SJSA1 (cell line): ENCODE results near the gene CFAP251. TPM values are rescaled to one million over a fixed set of nuclear protein-coding genes. Genes with fewer than 3 reads are reported as not detected.
"Not testable (repeated sequence)": the region's sequence is repeated elsewhere in the genome, so short reads cannot be mapped to it uniquely, and the experiment has no call there.

Experiments
- DNase-seq, 2 experiments: peaks; one replicate each; pipeline ENCODE4 v3.0.0-alpha.2; 2015 to 2020; ENCODE audit warnings: low spot score in 2 of 2, low read depth in 1 of 2
- H3K27ac ChIP-seq: fragments of 250-450 bp; sonication (Bioruptor Pico); 2 replicates; pipeline ENCODE4 v1.5.1; 2020; ENCODE audit warnings: mild to moderate bottlenecking, moderate library complexity
- H3K27me3 ChIP-seq: fragments of 250-450 bp; sonication (Bioruptor Pico); replicated peaks from 2 replicates; pipeline ENCODE4 v1.5.1; 2020; ENCODE audit warnings: mild to moderate bottlenecking, moderate library complexity
- H3K36me3 ChIP-seq: fragments of 250-450 bp; sonication (Bioruptor Pico); 2 replicates; pipeline ENCODE4 v1.5.1; 2020; ENCODE audit warnings: mild to moderate bottlenecking
- H3K4me1 ChIP-seq: fragments of 250-450 bp; sonication (Bioruptor Pico); replicated peaks from 2 replicates; pipeline ENCODE4 v1.6.1; 2021; ENCODE audit warnings: mild to moderate bottlenecking
- H3K4me3 ChIP-seq: fragments of 250-450 bp; sonication (Bioruptor Pico); 2 replicates; pipeline ENCODE4 v1.5.1; 2020; ENCODE audit warnings: mild to moderate bottlenecking
- H3K9me3 ChIP-seq: fragments of 250-450 bp; sonication (Bioruptor Pico); replicated peaks from 2 replicates; pipeline ENCODE4 v1.5.1; 2020; ENCODE audit warnings: mild to moderate bottlenecking
- total RNA-seq: library from RNA; depleted of rRNA; stranded (reverse); fragments of >200 nt; shearing (Covaris generic); gene quantifications from 2 replicates; pipeline ENCODE4 v1.2.3, GENCODE V29; 2014

CFAP251 gene
- total RNA-seq, 1 experiment from 2014 or later = 10.2 TPM

GRCh38 chr12:121889274-121889624, 29.1 kb upstream of the CFAP251 start:
- H3K36me3 ChIP-seq = peaks cover 18% of the 10 kb centered on the region
- DNase-seq = no peak
- H3K9me3 ChIP-seq = no peaks in the 10 kb centered on the region
- H3K27me3 ChIP-seq = no peaks in the 10 kb centered on the region
- peak overlapping the region; percentile 72; the same call in 1 of the 2 replicates for H3K27ac ChIP-seq
- peak overlapping the region; percentile 77 for H3K4me3 ChIP-seq
- H3K4me1 ChIP-seq = peaks cover 25% of the 10 kb centered on the region

GRCh38 chr12:121889661-121890060, 28.7 kb upstream of the CFAP251 start:
- not testable (repeated sequence) for H3K9me3 ChIP-seq, DNase-seq, H3K27me3 ChIP-seq, H3K27ac ChIP-seq
- Histone ChIP-seq H3K36me3 (peaks cover 22% of the 10 kb centered on the region), H3K4me3 (peak overlapping the region; percentile 77), H3K4me1 (peaks cover 29% of the 10 kb centered on the region)

GRCh38 chr12:121892673-121893561, 25.5 kb upstream of the CFAP251 start:
- H3K4me3 ChIP-seq = no peak overlapping the region
- H3K27me3 ChIP-seq = no peaks in the 10 kb centered on the region
- no peaks in the 10 kb centered on the region for H3K9me3 ChIP-seq
- no peak for DNase-seq
- H3K4me1 ChIP-seq = peaks cover 28% of the 10 kb centered on the region
- peak overlapping the region; percentile 37; the same call in 1 of the 2 replicates for H3K27ac ChIP-seq
- H3K36me3 ChIP-seq = peaks cover 49% of the 10 kb centered on the region

DNA sequence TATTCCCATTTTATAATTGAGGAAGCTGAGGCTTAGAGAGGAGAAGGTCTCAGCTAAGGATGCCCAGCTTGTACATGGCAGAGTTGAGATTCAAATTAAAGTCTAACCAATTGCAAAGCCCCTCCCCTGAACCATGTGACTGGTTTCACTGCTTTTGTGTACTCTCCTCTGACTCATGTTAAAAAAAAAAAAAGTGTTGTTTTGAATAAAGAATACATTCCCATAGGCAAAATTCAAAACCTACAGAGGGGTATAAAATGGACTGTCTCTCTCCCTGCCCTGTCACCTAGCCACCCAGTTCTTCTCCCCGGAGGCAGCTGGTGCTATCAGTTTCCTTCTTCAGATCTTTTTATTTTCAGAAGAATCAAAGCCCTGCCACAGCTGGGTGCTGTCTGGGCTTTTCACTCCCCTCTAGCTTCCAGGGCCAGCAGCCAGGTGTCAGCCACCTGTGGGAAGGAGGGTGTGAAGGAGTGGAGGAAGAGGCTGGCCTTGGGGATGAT, 24.4 kb upstream of the CFAP251 start:
- DNase-seq = peak; percentile 55 to 58
- Histone ChIP-seq H3K4me3 (no peak overlapping the region), H3K27ac (peak overlapping the region; percentile 37), H3K36me3 (peaks cover 54% of the 10 kb centered on the region), H3K4me1 (peaks cover 24% of the 10 kb centered on the region), H3K9me3 (no peaks in the 10 kb centered on the region), H3K27me3 (no peaks in the 10 kb centered on the region)

- peaks cover 21% of the 10 kb centered on the region for H3K4me1 ChIP-seq
- no peak for DNase-seq
- H3K27me3 ChIP-seq = no peaks in the 10 kb centered on the region
- H3K36me3 ChIP-seq = peaks cover 60% of the 10 kb centered on the region
- H3K27ac ChIP-seq = no peak overlapping the region
- H3K9me3 ChIP-seq = no peaks in the 10 kb centered on the region
- H3K4me3 ChIP-seq = no peak overlapping the region
These were observed 23.8 kb upstream of the CFAP251 start for GRCh38 chr12:121894633-121895032.

GRCh38 chr12:121898287-121898686, 20.1 kb upstream of the CFAP251 start:
- H3K27me3 ChIP-seq = no peaks in the 10 kb centered on the region
- H3K9me3 ChIP-seq = no peaks in the 10 kb centered on the region
- no peak overlapping the region for H3K27ac ChIP-seq
- no peak for DNase-seq
- no peak overlapping the region for H3K4me3 ChIP-seq
- peaks cover 82% of the 10 kb centered on the region for H3K36me3 ChIP-seq
- H3K4me1 ChIP-seq = peaks cover 13% of the 10 kb centered on the region

GRCh38 chr12:121899590-121899989, 18.8 kb upstream of the CFAP251 start:
- no peak for DNase-seq

DNA sequence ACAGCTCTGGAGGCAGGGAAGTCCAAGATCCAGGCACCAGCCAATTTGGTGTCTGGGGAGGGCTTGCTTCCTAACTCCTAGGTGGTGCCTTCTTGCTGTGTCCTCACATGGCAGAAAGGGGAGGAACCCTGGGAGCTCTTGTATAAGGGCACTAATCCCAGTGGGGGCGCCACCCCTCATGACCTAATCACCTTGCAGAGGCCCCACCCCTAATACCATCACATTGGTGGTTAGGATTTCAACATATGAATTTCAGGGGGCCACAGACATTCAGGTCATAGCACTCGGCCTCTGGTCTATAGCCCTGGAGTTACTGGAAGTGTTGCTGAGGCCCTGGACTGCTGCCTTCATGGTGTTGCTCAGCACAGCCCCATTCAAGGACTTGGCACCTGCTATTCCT, 15.2 kb upstream of the CFAP251 start:
- Histone ChIP-seq H3K9me3 (no peaks in the 10 kb centered on the region), H3K27me3 (no peaks in the 10 kb centered on the region), H3K4me3 (no peak overlapping the region), H3K27ac (no peak overlapping the region), H3K4me1 (no peaks in the 10 kb centered on the region), H3K36me3 (peaks cover 77% of the 10 kb centered on the region)
- no peak for DNase-seq

More at GRCh38 chr12:121899590-121899989, 18.8 kb upstream of the CFAP251 start:
- H3K4me3 ChIP-seq = no peak overlapping the region
- H3K4me1 ChIP-seq = peaks cover under 1% of the 10 kb centered on the region; the same call in 1 of the 2 replicates
- H3K9me3 ChIP-seq = no peaks in the 10 kb centered on the region
- H3K36me3 ChIP-seq = peaks cover 86% of the 10 kb centered on the region
- H3K27ac ChIP-seq = no peak overlapping the region
- no peaks in the 10 kb centered on the region for H3K27me3 ChIP-seq

DNA sequence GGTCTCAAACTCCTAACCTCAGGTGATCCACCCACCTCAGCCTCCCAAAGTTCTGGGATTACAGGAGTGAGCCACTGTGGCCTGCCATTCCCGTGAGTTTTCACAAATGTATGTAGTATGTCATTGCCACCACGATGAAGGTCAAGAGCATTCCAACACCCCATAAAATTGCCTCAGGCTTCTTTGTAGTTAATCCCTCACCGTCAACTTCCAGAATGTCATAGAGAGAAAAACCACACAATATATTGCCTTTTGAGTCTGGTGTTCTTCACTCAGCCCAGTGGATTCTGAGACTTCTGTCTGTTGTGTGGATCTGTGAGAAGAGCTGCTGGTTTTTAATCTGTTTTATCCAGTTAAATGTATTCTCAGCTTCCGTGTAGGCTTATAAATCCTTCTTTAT, 12.6 kb upstream of the CFAP251 start:
- Histone ChIP-seq H3K9me3 (no peaks in the 10 kb centered on the region), H3K4me1 (no peaks in the 10 kb centered on the region), H3K36me3 (peaks cover 75% of the 10 kb centered on the region), H3K27me3 (no peaks in the 10 kb centered on the region), H3K4me3 (no peak overlapping the region), H3K27ac (no peak overlapping the region)
- no peak for DNase-seq

GRCh38 chr12:121908702-121909101, 9.7 kb upstream of the CFAP251 start:
- no peak overlapping the region for H3K4me3 ChIP-seq
- H3K4me1 ChIP-seq = no peaks in the 10 kb centered on the region
- DNase-seq = no peak
- H3K27ac ChIP-seq = no peak overlapping the region
- no peaks in the 10 kb centered on the region for H3K27me3 ChIP-seq
- no peaks in the 10 kb centered on the region for H3K9me3 ChIP-seq
- H3K36me3 ChIP-seq = peaks cover 68% of the 10 kb centered on the region

GRCh38 chr12:121911824-121912585, 6.4 kb upstream of the CFAP251 start:
- no peak for DNase-seq
- no peaks in the 10 kb centered on the region for H3K27me3 ChIP-seq
- H3K4me1 ChIP-seq = no peaks in the 10 kb centered on the region
- H3K4me3 ChIP-seq = no peak overlapping the region
- peaks cover 77% of the 10 kb centered on the region for H3K36me3 ChIP-seq
- H3K9me3 ChIP-seq = no peaks in the 10 kb centered on the region
- no peak overlapping the region for H3K27ac ChIP-seq

DNA sequence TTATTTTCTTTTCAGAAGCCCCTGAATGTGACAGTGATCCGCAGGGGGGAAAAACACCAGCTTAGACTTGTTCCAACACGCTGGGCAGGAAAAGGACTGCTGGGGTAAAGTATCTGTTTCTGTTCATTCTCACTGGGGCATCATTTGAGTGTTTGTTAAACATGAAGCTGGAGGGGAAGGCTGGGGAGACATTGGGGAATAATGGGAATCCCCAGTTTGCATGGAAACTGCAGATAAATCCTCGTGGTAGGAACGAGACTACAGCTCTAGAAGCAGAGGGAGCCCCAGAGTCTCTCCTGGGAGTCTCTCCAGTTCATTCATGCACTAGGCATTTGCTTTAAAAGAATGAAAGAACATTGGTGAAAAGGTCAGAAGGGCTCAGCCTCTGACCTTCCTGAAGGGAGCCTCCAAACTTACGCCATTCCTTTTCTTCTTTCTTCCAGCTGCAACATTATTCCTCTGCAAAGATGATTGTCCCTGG, 2.5 kb upstream of the CFAP251 start:
- Histone ChIP-seq H3K27me3 (no peaks in the 10 kb centered on the region), H3K4me1 (no peaks in the 10 kb centered on the region), H3K27ac (no peak overlapping the region), H3K4me3 (no peak overlapping the region), H3K36me3 (peaks cover 71% of the 10 kb centered on the region), H3K9me3 (no peaks in the 10 kb centered on the region)
- no peak for DNase-seq

DNA sequence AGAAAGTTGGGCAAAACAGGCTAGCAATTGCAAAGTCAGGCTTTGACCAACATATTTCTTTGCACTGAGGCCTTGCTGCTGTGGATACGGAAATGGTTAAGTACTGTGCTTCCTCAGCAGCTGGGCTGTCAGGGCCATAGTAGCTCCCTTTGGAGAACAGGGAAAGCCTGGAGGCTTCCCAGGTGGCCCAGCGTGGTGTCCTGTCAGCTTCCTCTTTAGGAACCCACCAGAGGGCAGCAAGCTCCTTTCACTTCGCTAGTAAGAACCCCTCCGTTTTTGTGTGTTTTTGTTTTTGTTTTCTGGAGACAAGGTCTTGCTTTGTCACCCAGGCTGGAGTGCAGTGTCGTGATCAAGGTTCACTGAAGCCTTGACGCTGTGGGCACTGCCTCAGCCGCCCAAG, 1.7 kb upstream of the CFAP251 start:
- H3K36me3 ChIP-seq = peaks cover 63% of the 10 kb centered on the region
- H3K27ac ChIP-seq = no peak overlapping the region
- no peaks in the 10 kb centered on the region for H3K4me1 ChIP-seq
- peak in 1 of 2 experiments; percentile 11 for DNase-seq
- no peaks in the 10 kb centered on the region for H3K9me3 ChIP-seq
- H3K4me3 ChIP-seq = no peak overlapping the region
- H3K27me3 ChIP-seq = no peaks in the 10 kb centered on the region

DNA sequence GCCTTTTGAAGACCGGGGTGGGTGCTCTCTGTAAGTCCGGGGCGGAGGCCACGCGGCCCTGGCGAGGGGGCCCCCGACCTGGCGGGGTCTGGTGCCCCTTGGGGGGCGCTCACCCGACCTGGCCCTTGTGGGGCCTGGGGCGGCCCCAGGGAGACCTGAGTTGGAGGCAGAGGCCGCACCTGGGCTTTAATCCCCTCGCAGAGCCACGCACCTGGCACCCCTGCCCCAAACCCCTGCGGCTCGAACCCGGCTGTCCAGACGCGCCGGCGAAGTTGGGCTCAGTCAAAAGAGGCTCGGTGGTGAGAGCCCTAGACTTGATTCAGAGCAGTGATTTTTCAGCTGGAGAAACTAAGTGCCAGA, 267 bp downstream of the CFAP251 start:
- H3K27ac ChIP-seq = no peak overlapping the region
- no peaks in the 10 kb centered on the region for H3K9me3 ChIP-seq
- no peak for DNase-seq
- H3K4me3 ChIP-seq = no peak overlapping the region
- peaks cover 57% of the 10 kb centered on the region for H3K36me3 ChIP-seq
- no peaks in the 10 kb centered on the region for H3K27me3 ChIP-seq
- no peaks in the 10 kb centered on the region for H3K4me1 ChIP-seq
